Measurements from ENCODE around the gene ADGRB3.

The ADGRB3 gene

DNA sequence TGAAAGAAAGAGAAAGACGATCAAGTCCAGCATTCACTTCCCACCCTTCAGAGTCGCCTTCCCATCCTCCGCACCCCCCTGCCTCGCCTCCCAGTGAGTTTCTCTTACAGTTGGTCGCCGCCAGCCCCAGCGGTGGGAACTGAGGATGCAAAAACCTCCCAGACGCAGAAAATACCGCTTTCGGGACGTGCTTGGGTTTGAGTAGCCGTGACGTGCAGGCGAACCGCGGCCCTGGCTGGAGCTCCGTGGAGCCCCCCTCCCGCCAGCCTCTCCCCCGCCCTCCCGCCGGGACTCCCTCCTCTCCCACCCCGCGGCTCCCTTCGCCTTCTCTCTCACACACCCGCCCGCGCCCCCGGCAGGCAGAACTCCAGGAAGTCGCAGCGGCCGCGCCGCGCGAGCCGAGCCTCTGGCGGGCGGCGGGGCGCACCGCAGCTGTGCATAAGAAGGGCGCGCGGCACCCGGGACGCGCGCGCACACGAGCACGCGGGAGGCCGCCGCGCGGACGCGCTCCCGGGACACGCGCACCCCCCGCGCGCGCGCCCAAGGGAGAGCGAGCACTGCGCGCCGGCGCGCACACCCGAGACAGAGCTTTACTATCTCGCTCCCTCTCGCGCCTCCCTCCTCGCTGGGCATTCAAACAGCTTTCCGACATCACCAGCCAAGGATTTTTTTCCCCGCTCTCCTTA is at the start of gene ADGRB3:
ADGRB3 (plus strand) TSS at position 557 of the 686 bp plus-strand sequence. CDS start 3,394 bp downstream, outside the sequence.
- peak within 1 kb of the TSS; percentile 79 for H3K27ac ChIP-seq
- DNase-seq = peak; percentile 92
- H3K27me3 ChIP-seq (ENCODE audit: insufficient read depth, low read depth, severe bottlenecking) = no peaks in the 10 kb centered on the region
- H3K36me3 ChIP-seq = no peaks in the 10 kb centered on the region
- H3K4me3 ChIP-seq (ENCODE audit: low read depth, low read length) = peak within 1 kb of the TSS; percentile 94
- no peaks in the 10 kb centered on the region for H3K9me3 ChIP-seq (ENCODE audit: severe bottlenecking)
- TF ChIP-seq, protein P1, sequence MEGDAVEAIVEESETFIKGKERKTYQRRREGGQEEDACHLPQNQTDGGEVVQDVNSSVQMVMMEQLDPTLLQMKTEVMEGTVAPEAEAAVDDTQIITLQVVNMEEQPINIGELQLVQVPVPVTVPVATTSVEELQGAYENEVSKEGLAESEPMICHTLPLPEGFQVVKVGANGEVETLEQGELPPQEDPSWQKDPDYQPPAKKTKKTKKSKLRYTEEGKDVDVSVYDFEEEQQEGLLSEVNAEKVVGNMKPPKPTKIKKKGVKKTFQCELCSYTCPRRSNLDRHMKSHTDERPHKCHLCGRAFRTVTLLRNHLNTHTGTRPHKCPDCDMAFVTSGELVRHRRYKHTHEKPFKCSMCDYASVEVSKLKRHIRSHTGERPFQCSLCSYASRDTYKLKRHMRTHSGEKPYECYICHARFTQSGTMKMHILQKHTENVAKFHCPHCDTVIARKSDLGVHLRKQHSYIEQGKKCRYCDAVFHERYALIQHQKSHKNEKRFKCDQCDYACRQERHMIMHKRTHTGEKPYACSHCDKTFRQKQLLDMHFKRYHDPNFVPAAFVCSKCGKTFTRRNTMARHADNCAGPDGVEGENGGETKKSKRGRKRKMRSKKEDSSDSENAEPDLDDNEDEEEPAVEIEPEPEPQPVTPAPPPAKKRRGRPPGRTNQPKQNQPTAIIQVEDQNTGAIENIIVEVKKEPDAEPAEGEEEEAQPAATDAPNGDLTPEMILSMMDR (IDR thresholded peaks at IDR 0.05; ENCODE audit: low read depth, low read length) = 0 out of 2 replicates have a peak, but pooled peaks have one; percentile 17

DNA sequence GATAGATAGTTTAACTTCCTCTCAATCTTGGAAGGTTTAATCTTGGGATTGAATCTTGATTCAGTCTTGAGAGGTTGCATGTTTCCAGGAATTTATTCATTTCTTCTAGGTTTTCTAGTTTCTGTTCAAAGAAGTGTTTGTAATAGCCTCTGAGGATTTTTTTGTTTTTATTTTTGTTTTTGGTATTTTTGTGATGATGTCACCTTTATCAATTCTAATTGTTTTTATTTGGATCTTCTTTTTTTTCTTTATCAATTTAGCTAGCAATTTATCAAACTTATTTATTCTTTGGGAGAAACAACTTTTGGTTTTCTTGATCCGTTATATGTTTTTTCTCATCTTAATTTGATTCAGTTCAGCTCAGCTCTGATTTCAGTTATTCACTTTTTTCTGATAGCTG is 41.5 kb upstream of the ADGRB3 start:
- TF ChIP-seq, protein P1 (IDR thresholded peaks at IDR 0.05; ENCODE audit: low read depth, low read length) = no peak
- Histone ChIP-seq H3K36me3 (no peaks in the 10 kb centered on the region), H3K27me3 (ENCODE audit: insufficient read depth, low read depth, severe bottlenecking) (no peaks in the 10 kb centered on the region), H3K9me3 (ENCODE audit: severe bottlenecking) (no peaks in the 10 kb centered on the region), H3K4me3 (ENCODE audit: low read depth, low read length) (no peak overlapping the region), H3K27ac (no peak overlapping the region)
- DNase-seq = no peak

DNA sequence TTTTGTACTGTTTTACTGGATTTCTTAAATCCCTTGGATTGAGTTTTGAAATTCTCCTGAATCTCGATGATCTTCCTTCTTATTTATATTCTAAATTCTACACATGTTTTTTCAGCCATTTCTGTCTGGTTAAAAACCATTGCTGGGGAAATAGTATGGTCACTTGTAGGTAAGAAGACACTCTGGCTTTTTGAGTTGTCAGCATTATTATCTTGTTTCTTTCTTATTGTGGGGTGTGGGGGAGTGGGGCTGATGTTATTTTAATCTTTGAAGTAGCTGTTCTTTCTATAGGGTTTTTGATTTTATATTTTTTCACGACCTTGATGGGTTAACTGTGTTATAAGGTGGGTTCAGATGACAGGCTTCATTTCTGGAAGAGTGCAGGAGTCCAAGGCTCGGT is 37.4 kb upstream of the ADGRB3 start:
- no peak for DNase-seq
- Histone ChIP-seq H3K27me3 (ENCODE audit: insufficient read depth, low read depth, severe bottlenecking) (no peaks in the 10 kb centered on the region), H3K27ac (no peak overlapping the region), H3K36me3 (no peaks in the 10 kb centered on the region), H3K9me3 (ENCODE audit: severe bottlenecking) (no peaks in the 10 kb centered on the region), H3K4me3 (ENCODE audit: low read depth, low read length) (no peak overlapping the region)
- TF ChIP-seq, protein P1 (IDR thresholded peaks at IDR 0.05; ENCODE audit: low read depth, low read length) = no peak

DNA sequence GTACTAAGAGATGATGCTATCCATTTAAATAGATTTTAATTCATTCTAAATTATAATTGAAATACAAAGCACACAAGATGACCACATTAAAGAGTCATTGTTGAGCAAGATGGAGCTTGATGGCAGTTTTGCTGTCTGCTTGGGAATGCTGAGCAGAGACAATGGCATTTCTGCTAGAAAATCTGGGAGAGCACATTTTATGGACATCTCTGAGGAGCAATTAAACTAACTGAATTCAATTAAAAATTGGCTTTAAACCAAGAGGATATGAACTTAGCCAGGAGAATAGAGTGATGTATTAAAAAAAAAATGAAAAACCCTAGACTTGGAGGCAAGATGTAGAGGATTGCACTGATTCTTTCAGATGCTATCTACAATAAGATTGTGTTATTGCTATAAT is 19.1 kb upstream of the ADGRB3 start:
- Histone ChIP-seq H3K27me3 (ENCODE audit: insufficient read depth, low read depth, severe bottlenecking) (no peaks in the 10 kb centered on the region), H3K9me3 (ENCODE audit: severe bottlenecking) (no peaks in the 10 kb centered on the region), H3K36me3 (no peaks in the 10 kb centered on the region), H3K4me3 (ENCODE audit: low read depth, low read length) (no peak overlapping the region), H3K27ac (no peak overlapping the region)
- TF ChIP-seq, protein P1 (IDR thresholded peaks at IDR 0.05; ENCODE audit: low read depth, low read length) = no peak
- no peak for DNase-seq

DNA sequence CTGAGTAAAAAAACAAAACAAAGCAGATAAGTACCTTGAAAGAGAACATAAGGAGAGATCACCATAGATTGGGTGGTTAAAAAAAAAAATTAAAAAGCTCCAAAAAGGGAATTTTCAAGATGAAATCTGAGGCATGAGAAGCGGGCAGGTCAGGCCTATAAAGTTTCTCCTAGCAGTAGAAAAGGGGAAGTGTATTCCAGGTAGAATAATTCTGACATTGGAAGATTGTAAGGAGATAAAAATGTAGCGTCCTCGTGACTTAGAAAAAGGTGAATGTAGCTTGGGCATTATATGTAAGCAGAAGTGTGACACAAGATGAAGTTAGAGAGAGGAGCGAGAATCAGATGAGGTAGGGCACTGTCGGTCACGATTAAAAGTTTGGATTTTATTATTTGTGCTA is 9.1 kb upstream of the ADGRB3 start:
- TF ChIP-seq, protein P1 (IDR thresholded peaks at IDR 0.05; ENCODE audit: low read depth, low read length) = no peak
- H3K27ac ChIP-seq = no peak overlapping the region
- no peaks in the 10 kb centered on the region for H3K9me3 ChIP-seq (ENCODE audit: severe bottlenecking)
- no peaks in the 10 kb centered on the region for H3K27me3 ChIP-seq (ENCODE audit: insufficient read depth, low read depth, severe bottlenecking)
- DNase-seq = no peak
- H3K36me3 ChIP-seq = no peaks in the 10 kb centered on the region
- no peak overlapping the region for H3K4me3 ChIP-seq (ENCODE audit: low read depth, low read length)

DNA sequence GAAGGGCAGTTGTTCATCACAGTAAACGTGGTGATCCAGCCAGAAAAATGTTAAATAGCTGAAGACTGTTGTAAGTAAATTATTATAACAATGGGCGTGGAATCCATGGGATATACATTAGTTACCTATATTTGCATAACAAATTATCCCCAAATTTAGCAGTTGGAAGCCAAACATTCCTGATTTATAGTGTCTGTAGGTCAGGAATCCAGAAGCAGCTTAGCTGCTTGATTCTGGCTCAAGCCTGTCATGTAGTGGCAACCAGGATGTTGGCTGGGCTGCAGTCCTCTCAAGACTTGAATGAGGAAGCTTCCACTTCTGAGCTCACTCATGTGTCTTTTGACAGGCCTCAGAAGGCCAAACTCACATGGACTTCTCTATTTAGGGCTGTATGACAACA is 6.9 kb upstream of the ADGRB3 start:
- Histone ChIP-seq H3K4me3 (ENCODE audit: low read depth, low read length) (no peak overlapping the region), H3K9me3 (ENCODE audit: severe bottlenecking) (no peaks in the 10 kb centered on the region), H3K36me3 (no peaks in the 10 kb centered on the region), H3K27ac (no peak overlapping the region), H3K27me3 (ENCODE audit: insufficient read depth, low read depth, severe bottlenecking) (no peaks in the 10 kb centered on the region)
- TF ChIP-seq, protein P1 (IDR thresholded peaks at IDR 0.05; ENCODE audit: low read depth, low read length) = no peak
- no peak for DNase-seq
